Bronchial epithelial cell (primary cell): ENCODE results near the gene PPP1R14D. TPM values are rescaled to one million over a fixed set of nuclear protein-coding genes. Genes with fewer than 3 reads are reported as not detected.
"Not testable (repeated sequence)": the region's sequence is repeated elsewhere in the genome, so short reads cannot be mapped to it uniquely, and the experiment has no call there.

Experiments used
- DNase-seq: peaks from one replicate; pipeline ENCODE4 v3.0.0-alpha.2; 2010; ENCODE audit warnings: low read depth
- FAIRE-seq: peaks from 2 replicates; lab custom pipeline; 2011; peaks lifted over from hg19 to GRCh38; lab: Jason Lieb, UNC
- H3K27me3 ChIP-seq: 2 replicates; pipeline ENCODE4 v1.5.1; 2011; ENCODE audit warnings: low read length; ENCODE audit not compliant: control insufficient read depth, insufficient read depth
- H3K36me3 ChIP-seq: 2 replicates; pipeline ENCODE4 v1.5.1; 2011; ENCODE audit warnings: low read length; ENCODE audit not compliant: control insufficient read depth, insufficient read depth
- H3K4me3 ChIP-seq: 2 replicates; pipeline ENCODE4 v1.5.1; 2011; ENCODE audit warnings: mild to moderate bottlenecking, low read depth, low read length, control low read depth
- CTCF ChIP-seq: IDR thresholded peaks from 2 replicates; pipeline ENCODE4 v1.5.1; 2011; ENCODE audit warnings: mild to moderate bottlenecking, moderate library complexity, low read length, control low read depth, inconsistent platforms; ENCODE audit not compliant: insufficient read depth, severe bottlenecking
- total RNA-seq: library from RNA; depleted of rRNA; stranded (reverse); fragments of >200 nt; gene quantifications from 2 replicates; pipeline ENCODE4 v1.2.1, GENCODE V29; 2014

The PPP1R14D gene
- total RNA-seq, 1 donor from 2014 or later: not detected

GRCh38 chr15:40871749-40872617 is 43.5 kb upstream of the PPP1R14D start:
- no peaks in the 10 kb centered on the region for H3K27me3 ChIP-seq
- DNase-seq: peak; percentile 94
- H3K36me3 ChIP-seq: no peaks in the 10 kb centered on the region
- peak; percentile 7 for FAIRE-seq
- H3K4me3 ChIP-seq: peak overlapping the region; percentile 70
- TF ChIP-seq CTCF: no peak

GRCh38 chr15:40870716-40871115 is 42.2 kb upstream of the PPP1R14D start:
- no peak for DNase-seq
- no peak for FAIRE-seq
- H3K4me3 ChIP-seq: no peak overlapping the region

GRCh38 chr15:40869686-40870085 is 41.2 kb upstream of the PPP1R14D start:
- FAIRE-seq (no peak), DNase-seq (no peak)
- Histone ChIP-seq H3K36me3 (no peaks in the 10 kb centered on the region), H3K4me3 (no peak overlapping the region), H3K27me3 (no peaks in the 10 kb centered on the region)
- no peak for TF ChIP-seq CTCF

More at GRCh38 chr15:40870716-40871115, 42.2 kb upstream of the PPP1R14D start:
- no peak for TF ChIP-seq CTCF
- no peaks in the 10 kb centered on the region for H3K27me3 ChIP-seq
- no peaks in the 10 kb centered on the region for H3K36me3 ChIP-seq

GRCh38 chr15:40867199-40867598 is 38.7 kb upstream of the PPP1R14D start:
- FAIRE-seq (no peak), DNase-seq (no peak)
- no peak for TF ChIP-seq CTCF
- Histone ChIP-seq H3K27me3 (no peaks in the 10 kb centered on the region), H3K36me3 (no peaks in the 10 kb centered on the region), H3K4me3 (no peak overlapping the region)

- DNase-seq (no peak), FAIRE-seq (no peak)
- H3K4me3 ChIP-seq: no peak overlapping the region
- no peaks in the 10 kb centered on the region for H3K27me3 ChIP-seq
- TF ChIP-seq CTCF: no peak
- no peaks in the 10 kb centered on the region for H3K36me3 ChIP-seq
Measured at GRCh38 chr15:40863660-40864270, 35.3 kb upstream of the PPP1R14D start.

GRCh38 chr15:40861147-40861546 is 32.6 kb upstream of the PPP1R14D start:
- FAIRE-seq, DNase-seq, H3K4me3 ChIP-seq, H3K27me3 ChIP-seq: not testable (repeated sequence)
- H3K36me3 ChIP-seq: peaks cover 11% of the 10 kb centered on the region
